H1 (cell line): ENCODE measurements around the gene CHD5. TPM values are rescaled to one million over a fixed set of nuclear protein-coding genes. Genes with fewer than 3 reads are reported as not detected.

Experiments used
- CTCF ChIA-PET: fragments of 300-600 bp; sonication (Branson Sonifier 250); formaldehyde crosslinking; loops from one replicate; lab custom pipeline; 2021; ENCODE audit not compliant: partially characterized antibody; lab: Charles Lee
- POLR2A ChIA-PET: fragments of 300-600 bp; sonication (Branson Sonifier 250); formaldehyde crosslinking; loops from one replicate; lab custom pipeline; 2021; ENCODE audit warnings: inconsistent platforms; ENCODE audit not compliant: partially characterized antibody; lab: Charles Lee
- DNase-seq, 2 experiments: peaks; one replicate each; pipeline versions ENCODE4 v3.0.0 to v3.0.0-alpha.2; 2010 to 2022; ENCODE audit warnings: low spot score in 2 of 2, low read depth in 1 of 2, mixed read lengths in 1 of 2
- FAIRE-seq: peaks from 2 replicates; lab custom pipeline; 2011; peaks lifted over from hg19 to GRCh38; lab: Jason Lieb, UNC
- H2AFZ ChIP-seq: 2 replicates; pipeline ENCODE4 v1.8.1; 2012; ENCODE audit warnings: low read length, inconsistent platforms
- H2AK5ac ChIP-seq: 2 replicates; pipeline ENCODE4 v1.6.1; 2013; ENCODE audit warnings: low read depth, low read length
- H2BK120ac ChIP-seq: replicated peaks from 2 replicates; pipeline ENCODE3; 2013; ENCODE audit warnings: low read depth, low read length, inconsistent platforms
- H2BK12ac ChIP-seq: 2 replicates; pipeline ENCODE4 v1.6.1; 2013; ENCODE audit warnings: low read depth, low read length
- H2BK15ac ChIP-seq: 2 replicates; pipeline ENCODE4 v1.6.1; 2013; ENCODE audit warnings: low read length
- H2BK20ac ChIP-seq: 2 replicates; pipeline ENCODE4 v1.6.1; 2013; ENCODE audit warnings: low read length
- H2BK5ac ChIP-seq: 2 replicates; pipeline ENCODE4 v1.6.1; 2013; ENCODE audit warnings: low read depth, low read length
- H3K14ac ChIP-seq: 2 replicates; pipeline ENCODE4 v1.6.1; 2013; ENCODE audit warnings: inconsistent platforms; ENCODE audit not compliant: insufficient read length
- H3K18ac ChIP-seq: 2 replicates; pipeline ENCODE4 v1.6.1; 2013; ENCODE audit warnings: low read length; ENCODE audit errors: extremely low read depth
- H3K23ac ChIP-seq: 2 replicates; pipeline ENCODE4 v1.6.1; 2013; ENCODE audit warnings: inconsistent platforms; ENCODE audit not compliant: insufficient read length
- H3K23me2 ChIP-seq: 2 replicates; pipeline ENCODE4 v1.6.1; 2013; ENCODE audit warnings: low read depth, low read length
- H3K27ac ChIP-seq: 2 replicates; pipeline ENCODE4 v1.6.1; 2011; ENCODE audit warnings: low read depth, low read length, inconsistent platforms
- H3K27me3 ChIP-seq, 4 experiments: replicated peaks in 1 of 4; 1 replicate in 1 of 4; 2 replicates in 3 of 4; pipeline versions ENCODE4 v1.6.1 to v1.8.1; 2011 to 2013; ENCODE audit warnings: low read length in 3 of 4, mild to moderate bottlenecking in 3 of 4, inconsistent platforms in 2 of 4, mixed read lengths in 2 of 4, moderate library complexity in 1 of 4; ENCODE audit not compliant: control insufficient read depth in 3 of 4, insufficient read depth in 3 of 4; ENCODE audit errors: extremely low read depth in 1 of 4
- H3K36me3 ChIP-seq, 4 experiments: 2 replicates each; pipeline versions ENCODE4 v1.6.1 to v1.8.1; 2011 to 2013; ENCODE audit warnings: mild to moderate bottlenecking in 4 of 4, low read length in 3 of 4, moderate library complexity in 2 of 4, control low read depth in 1 of 4, inconsistent platforms in 1 of 4; ENCODE audit not compliant: insufficient read depth in 4 of 4, control insufficient read depth in 2 of 4
- H3K4ac ChIP-seq: replicated peaks from 2 replicates; pipeline ENCODE3; 2013; ENCODE audit warnings: low read length, low read depth, mixed read lengths, inconsistent platforms; ENCODE audit not compliant: insufficient read length
- H3K4me1 ChIP-seq, 4 experiments: replicated peaks in 1 of 4; 1 replicate in 1 of 4; 2 replicates in 3 of 4; pipeline versions ENCODE4 v1.6.1 to v1.8.1; 2011 to 2013; ENCODE audit warnings: low read length in 3 of 4, inconsistent platforms in 2 of 4, mixed read lengths in 1 of 4; ENCODE audit not compliant: insufficient read depth in 4 of 4, control insufficient read depth in 3 of 4
- H3K4me2 ChIP-seq, 2 experiments: 2 replicates each; pipeline versions ENCODE4 v1.6.1 to v1.8.1; 2011 to 2013; ENCODE audit warnings: low read depth in 2 of 2, low read length in 2 of 2, control low read depth in 1 of 2, inconsistent platforms in 1 of 2, mild to moderate bottlenecking in 1 of 2; ENCODE audit not compliant: insufficient read depth in 1 of 2
- H3K4me3 ChIP-seq, 4 experiments: fragments of 200-600, 300-600 bp in 1 of 4; sonication (generic), shearing (Covaris generic), sonication (Bioruptor Twin) in 1 of 4; 2 replicates each; pipeline versions ENCODE4 v1.5.1 to v1.8.1; 2011 to 2016; ENCODE audit warnings: low read length in 4 of 4, low read depth in 3 of 4, control low read depth in 2 of 4, inconsistent platforms in 2 of 4, mild to moderate bottlenecking in 2 of 4, mixed read lengths in 1 of 4, moderate library complexity in 1 of 4; ENCODE audit not compliant: insufficient read depth in 2 of 4; ENCODE audit errors: extremely low read depth in 1 of 4
- H3K56ac ChIP-seq: replicated peaks from 2 replicates; pipeline ENCODE3; 2013; ENCODE audit warnings: low read depth, mild to moderate bottlenecking, mixed read lengths, low read length, inconsistent platforms; ENCODE audit not compliant: insufficient read length
- H3K79me1 ChIP-seq: 2 replicates; pipeline ENCODE4 v1.6.1; 2013; ENCODE audit warnings: low read depth, low read length, control low read depth
- H3K79me2 ChIP-seq, 2 experiments: 2 replicates each; pipeline versions ENCODE4 v1.6.1 to v1.8.1; 2012 to 2013; ENCODE audit warnings: low read length in 2 of 2, mild to moderate bottlenecking in 2 of 2, inconsistent platforms in 1 of 2; ENCODE audit not compliant: insufficient read depth in 2 of 2, control insufficient read depth in 1 of 2
- H3K9ac ChIP-seq, 4 experiments: replicated peaks in 1 of 4; 1 replicate in 1 of 4; 2 replicates in 3 of 4; pipeline versions ENCODE4 v1.6.1 to v1.8.1; 2011 to 2013; ENCODE audit warnings: low read depth in 3 of 4, low read length in 3 of 4, control low read depth in 2 of 4, mild to moderate bottlenecking in 2 of 4, moderate library complexity in 2 of 4, inconsistent platforms in 1 of 4; ENCODE audit errors: extremely low read depth in 1 of 4
- H3K9me3 ChIP-seq, 2 experiments: 2 replicates each; pipeline versions ENCODE4 v1.6.1 to v1.8.1; 2012 to 2013; ENCODE audit warnings: mild to moderate bottlenecking in 2 of 2, moderate library complexity in 2 of 2, control low read depth in 1 of 2, inconsistent platforms in 1 of 2, low read depth in 1 of 2, low read length in 1 of 2, mixed read lengths in 1 of 2; ENCODE audit not compliant: insufficient read depth in 2 of 2
- H4K20me1 ChIP-seq, 2 experiments: replicated peaks in 1 of 2; 2 replicates each; pipeline versions ENCODE3 to v1.8.1; 2011 to 2013; ENCODE audit warnings: inconsistent platforms in 2 of 2, low read length in 2 of 2, mild to moderate bottlenecking in 1 of 2; ENCODE audit not compliant: insufficient read depth in 2 of 2, control insufficient read depth in 1 of 2
- H4K5ac ChIP-seq: 2 replicates; pipeline ENCODE4 v1.6.1; 2013; ENCODE audit warnings: low read length, low read depth, mixed read lengths, inconsistent platforms; ENCODE audit not compliant: insufficient read length
- H4K8ac ChIP-seq: 2 replicates; pipeline ENCODE4 v1.8.0; 2013; ENCODE audit warnings: mild to moderate bottlenecking, moderate library complexity, low read length, inconsistent platforms; ENCODE audit not compliant: insufficient read depth; ENCODE audit errors: extremely low read depth
- H4K91ac ChIP-seq: replicated peaks from 2 replicates; pipeline ENCODE3; 2013; ENCODE audit warnings: low read length, mixed read lengths, inconsistent platforms; ENCODE audit not compliant: insufficient read length
- RAD21 ChIP-seq, 2 experiments: IDR thresholded peaks in 1 of 2; conservative IDR thresholded peaks in 1 of 2; 2 replicates each; pipeline ENCODE4 v1.6.1; 2011; ENCODE audit warnings: low read depth in 2 of 2, low read length in 2 of 2, improper control_type of control experiment in 1 of 2, inconsistent platforms in 1 of 2, mild to moderate bottlenecking in 1 of 2, moderate library complexity in 1 of 2
- TAF1 ChIP-seq: IDR thresholded peaks from 2 replicates; pipeline ENCODE4 v1.6.1; 2011; ENCODE audit warnings: mild to moderate bottlenecking, low read depth, low read length
- WGBS, 2 experiments: shearing (Covaris generic) in 1 of 2; methylation state at CpG; one replicate each; pipeline versions ENCODE4 v1.1.6 to v1.1.7; 2013 to 2015; ENCODE audit warnings: low lambda C conversion rate in 2 of 2, mixed read lengths in 2 of 2, inconsistent platforms in 1 of 2, low coverage in 1 of 2, missing lambda C conversion rate in 1 of 2; ENCODE audit not compliant: insufficient replicate concordance in 2 of 2, insufficient coverage in 1 of 2, insufficient read length in 1 of 2; ENCODE audit errors: extremely low coverage in 1 of 2, missing lambda C conversion rate in 1 of 2; 5-methylcytosine and 5-hydroxymethylcytosine counted together
- polyA plus RNA-seq, 7 experiments: library from polyadenylated mRNA; depleted of rRNA in 3 of 7; stranded (reverse) in 5 of 7; unstranded in 2 of 7; fragments of >200 nt in 5 of 7; fragments of 200-250 nt in 2 of 7; gene quantifications; 1 replicate in 5 of 7; 2 replicates in 1 of 7; 4 replicates in 1 of 7; pipeline versions ENCODE4 v1.2.1 to v1.2.3, GENCODE V29; 2011 to 2013; ENCODE audit warnings: missing spikeins in 2 of 7, mixed read lengths in 2 of 7
- total RNA-seq: library from RNA; stranded (reverse); fragmentation: NEBNext Ultra II Directional; extraction: Animal tissue kit (Norgen Biotek cat#: 25700); gene quantifications from 2 replicates; pipeline ENCODE4 v1.2.1, GENCODE V29; 2021

Gene CHD5
- total and polyA plus RNA-seq, 2 of the 8 experiments (the other 6 are each of a cell fraction or from before 2014, with no cell fraction given): 0.42 to 1.8 TPM

GRCh38 chr1:6109688-6110087 is 70.4 kb downstream of the CHD5 start:
- Histone ChIP-seq H3K23ac (no peak overlapping the region), H4K91ac (no peak overlapping the region)
- CTCF ChIA-PET: interaction anchor here (0.6 to 2.1 kb wide), 12 partner anchors 16 to 89 kb away, joined by 3 to 14 read pairs (median 4); no protein-coding TSS in a partner anchor

More at GRCh38 chr1:6109688-6110087, 70.4 kb downstream of the CHD5 start:
- no peaks in the 10 kb centered on the region for H3K36me3 ChIP-seq
- TF ChIP-seq TAF1: no peak
- peak in 1 of 2 experiments; percentile 18; a peak in 1 of 4 replicates for TF ChIP-seq RAD21 (IDR thresholded peaks at IDR 0.05 in 1 of 2, conservative IDR thresholded peaks at IDR 0.05 in 1 of 2; ENCODE audit: low read depth in 2 of 2, low read length in 2 of 2)
- TF ChIP-seq, all 59 proteins: peak for 1
- FAIRE-seq: no peak
- no peak overlapping the region for H2AK5ac ChIP-seq
- H3K14ac ChIP-seq: no peak overlapping the region
- no peak for DNase-seq
- no peaks in the 10 kb centered on the region for H3K9me3 ChIP-seq
- H2BK5ac ChIP-seq: no peak overlapping the region
- no peak overlapping the region for H2BK120ac ChIP-seq
- no peak overlapping the region for H3K9ac ChIP-seq
- no peaks in the 10 kb centered on the region for H3K79me1 ChIP-seq
- no peaks in the 10 kb centered on the region; a peak in 1 of 7 replicates for H3K27me3 ChIP-seq
- no peaks in the 10 kb centered on the region for H4K20me1 ChIP-seq
- H3K27ac ChIP-seq: no peak overlapping the region
- H3K4me3 ChIP-seq: no peak overlapping the region
- no peak overlapping the region for H2BK20ac ChIP-seq
- H3K56ac ChIP-seq: no peak overlapping the region
- no peak overlapping the region for H3K4me2 ChIP-seq
- no peak overlapping the region for H4K8ac ChIP-seq
- H3K4me1 ChIP-seq: peaks cover 0 to 4% (median 3%) of the 10 kb centered on the region in 4 experiments; a peak in 2 of 7 replicates
- POLR2A ChIA-PET: no interaction called here
- 91% methylated on average over 19 of the region's 24 CpGs; no CpG with 5 or more reads in 1 of the 2 experiments for WGBS, 2 experiments
- H3K4ac ChIP-seq: no peak overlapping the region
- H3K79me2 ChIP-seq: no peaks in the 10 kb centered on the region
- no peak overlapping the region for H2BK15ac ChIP-seq
- H3K23me2 ChIP-seq: peaks cover 20% of the 10 kb centered on the region; the same call in 1 of the 2 replicates
- no peak overlapping the region for H2BK12ac ChIP-seq
- H3K18ac ChIP-seq: no peak overlapping the region
- H2AFZ ChIP-seq: no peak overlapping the region
- no peak overlapping the region for H4K5ac ChIP-seq
